ENCODE data around the gene DPM2.

Gene DPM2

DNA sequence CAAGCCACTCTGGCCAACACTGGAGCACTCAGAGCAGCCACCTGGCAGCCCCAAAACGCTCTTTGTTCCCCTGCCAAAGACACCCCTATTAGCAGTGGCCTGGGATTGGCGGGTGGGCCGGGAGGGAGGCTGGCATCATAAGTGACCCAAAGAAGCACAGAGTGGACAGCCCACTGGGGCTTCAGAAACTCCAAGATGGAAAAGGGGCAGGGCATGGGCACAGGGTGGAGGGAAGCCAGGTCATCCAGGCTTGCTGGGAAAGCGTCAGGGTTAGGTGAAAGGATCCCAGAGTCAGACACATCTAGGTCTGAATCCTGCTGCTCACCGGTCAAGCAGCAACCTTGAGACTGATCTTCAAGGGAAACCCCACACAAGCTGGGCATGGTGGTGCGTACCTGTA is 28.3 kb upstream of the DPM2 start:
- DNase-seq (ENCODE audit: low read depth): no peak
- no peak overlapping the region for H3K4me3 ChIP-seq (ENCODE audit: low read depth, low read length)
- no peak for TF ChIP-seq CTCF (IDR thresholded peaks at IDR 0.05; ENCODE audit: low read depth, low read length)
- TF ChIP-seq POLR2A (IDR thresholded peaks at IDR 0.05; ENCODE audit: extremely low read depth, insufficient read length): no peak
- TF ChIP-seq, protein P1, sequence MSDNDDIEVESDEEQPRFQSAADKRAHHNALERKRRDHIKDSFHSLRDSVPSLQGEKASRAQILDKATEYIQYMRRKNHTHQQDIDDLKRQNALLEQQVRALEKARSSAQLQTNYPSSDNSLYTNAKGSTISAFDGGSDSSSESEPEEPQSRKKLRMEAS (IDR thresholded peaks at IDR 0.05; ENCODE audit: low read depth, low read length): no peak
- no peak for TF ChIP-seq MYC (IDR thresholded peaks at IDR 0.05; ENCODE audit: low read depth, low read length)

DNA sequence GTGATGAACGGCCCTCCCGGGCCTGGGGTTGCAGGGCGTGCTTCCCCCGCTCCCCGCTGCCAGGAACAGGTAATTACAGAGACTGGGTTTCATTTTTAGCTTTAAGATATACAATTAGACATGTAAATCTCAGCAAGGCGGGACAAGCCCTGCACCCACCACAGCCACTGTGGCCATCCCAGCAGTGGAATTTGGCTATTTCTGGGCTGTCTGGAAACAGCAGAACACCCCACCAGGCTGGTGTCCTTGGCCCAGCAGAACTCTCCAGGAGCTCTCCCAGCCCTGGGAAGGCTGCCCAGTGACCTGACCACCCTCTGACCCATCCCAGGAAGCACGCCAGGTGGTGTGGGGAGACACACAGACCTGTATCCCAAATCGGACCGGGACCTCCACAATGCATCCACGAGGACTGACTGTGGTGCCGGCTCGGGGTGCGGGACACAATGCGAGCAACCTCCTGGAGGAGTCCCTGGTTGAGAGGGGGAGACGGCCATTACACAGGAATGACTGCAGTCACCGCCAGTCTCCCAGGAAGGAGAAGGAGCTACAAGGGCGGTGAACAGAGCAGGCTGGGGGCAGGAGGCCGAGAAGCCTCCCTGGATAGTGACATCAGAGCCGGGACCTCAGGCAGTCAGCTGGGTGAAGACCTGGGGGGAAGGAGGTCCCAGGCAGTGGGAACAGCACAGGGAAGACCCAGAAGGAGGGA is 25.9 kb upstream of the DPM2 start:
- TF ChIP-seq POLR2A (IDR thresholded peaks at IDR 0.05; ENCODE audit: extremely low read depth, insufficient read length): no peak
- TF ChIP-seq, protein P1 (IDR thresholded peaks at IDR 0.05; ENCODE audit: low read depth, low read length): no peak
- TF ChIP-seq MYC (IDR thresholded peaks at IDR 0.05; ENCODE audit: low read depth, low read length): no peak
- TF ChIP-seq CTCF (IDR thresholded peaks at IDR 0.05; ENCODE audit: low read depth, low read length): no peak
- H3K4me3 ChIP-seq (ENCODE audit: low read depth, low read length): no peak overlapping the region
- no peak for DNase-seq (ENCODE audit: low read depth)

DNA sequence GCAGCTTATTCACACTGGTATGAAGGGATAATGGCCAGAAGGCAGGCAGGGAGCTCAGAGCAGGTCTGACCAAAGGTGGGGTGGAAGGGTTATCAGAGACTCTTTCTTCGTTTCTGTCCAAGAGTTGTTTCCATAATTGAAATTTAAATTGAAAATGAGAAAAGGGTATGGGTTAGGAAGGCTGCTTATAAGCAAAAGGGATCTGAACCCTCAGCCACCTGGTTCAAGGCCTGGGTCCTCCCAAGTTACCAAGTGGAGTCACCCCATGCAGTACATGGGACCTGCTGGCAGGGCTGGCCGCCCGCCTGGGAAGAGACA is 25.3 kb upstream of the DPM2 start:
- no peak for DNase-seq (ENCODE audit: low read depth)
- H3K4me3 ChIP-seq (ENCODE audit: low read depth, low read length): no peak overlapping the region
- TF ChIP-seq POLR2A (IDR thresholded peaks at IDR 0.05; ENCODE audit: extremely low read depth, insufficient read length) (no peak), CTCF (IDR thresholded peaks at IDR 0.05; ENCODE audit: low read depth, low read length) (no peak), MYC (IDR thresholded peaks at IDR 0.05; ENCODE audit: low read depth, low read length) (no peak)
- TF ChIP-seq, protein P1 (IDR thresholded peaks at IDR 0.05; ENCODE audit: low read depth, low read length): no peak

- no peak overlapping the region for H3K4me3 ChIP-seq (ENCODE audit: low read depth, low read length)
- DNase-seq (ENCODE audit: low read depth): no peak
- TF ChIP-seq, protein P1 (IDR thresholded peaks at IDR 0.05; ENCODE audit: low read depth, low read length): no peak
- TF ChIP-seq CTCF (IDR thresholded peaks at IDR 0.05; ENCODE audit: low read depth, low read length) (no peak), MYC (IDR thresholded peaks at IDR 0.05; ENCODE audit: low read depth, low read length) (no peak), POLR2A (IDR thresholded peaks at IDR 0.05; ENCODE audit: extremely low read depth, insufficient read length) (no peak)
Measured at GRCh38 chr9:127962278-127962677, 24.6 kb upstream of the DPM2 start.

- no peak for TF ChIP-seq POLR2A (IDR thresholded peaks at IDR 0.05; ENCODE audit: extremely low read depth, insufficient read length)
- no peak for TF ChIP-seq CTCF (IDR thresholded peaks at IDR 0.05; ENCODE audit: low read depth, low read length)
- TF ChIP-seq, protein P1 (IDR thresholded peaks at IDR 0.05; ENCODE audit: low read depth, low read length): no peak
- TF ChIP-seq MYC (IDR thresholded peaks at IDR 0.05; ENCODE audit: low read depth, low read length): no peak
- no peak for DNase-seq (ENCODE audit: low read depth)
- H3K4me3 ChIP-seq (ENCODE audit: low read depth, low read length): no peak overlapping the region
Measured at GRCh38 chr9:127961613-127962155, 24.0 kb upstream of the DPM2 start.

All from NB4 (cell line).